ENCODE data around the gene GPER1. TPM values are rescaled to one million over a fixed set of nuclear protein-coding genes. Genes with fewer than 3 reads are reported as not detected.

Gene GPER1
- total and polyA plus RNA-seq, 4 donors = 2.9 to 23.1 (median 7.4) TPM

- Histone ChIP-seq H3K4me3 (ENCODE audit: low read depth in 1 of 3, low read length in 3 of 3) (no peak overlapping the region), H3K9me3 (ENCODE audit: control insufficient read depth in 4 of 4, low read length in 3 of 4) (no peaks in the 10 kb centered on the region), H3K27me3 (ENCODE audit: control insufficient read depth in 4 of 4, insufficient read depth in 4 of 4, low read length in 3 of 4) (no peaks in the 10 kb centered on the region), H3K9ac (ENCODE audit: low read depth in 1 of 2, low read length in 2 of 2) (no peak overlapping the region), H3K27ac (ENCODE audit: low read depth in 1 of 2, low read length in 2 of 2) (no peak overlapping the region), H3K36me3 (ENCODE audit: control insufficient read depth in 4 of 4, insufficient read depth in 3 of 4, low read depth in 1 of 4, low read length in 3 of 4) (no peaks in the 10 kb centered on the region), H3K4me1 (ENCODE audit: control insufficient read depth in 4 of 4, insufficient read depth in 4 of 4, low read length in 3 of 4) (peaks cover 0 to 5% (median 3%) of the 10 kb centered on the region in 4 donors)
- 97% methylated on average over 13 of the region's 13 CpGs for WGBS
- no peak for DNase-seq (ENCODE audit: low spot score)
- TF ChIP-seq YY1 (IDR thresholded peaks at IDR 0.05) = no peak
- no peak for TF ChIP-seq TAF1 (conservative IDR thresholded peaks at IDR 0.05)
- no peak for TF ChIP-seq CTCF (IDR thresholded peaks at IDR 0.05; ENCODE audit: low read depth, low read length, missing input control)
- no peak for TF ChIP-seq SP1 (IDR thresholded peaks at IDR 0.05)
- no peak for TF ChIP-seq EGR1 (IDR thresholded peaks at IDR 0.05; ENCODE audit: low read depth in 2 of 2)
- TF ChIP-seq RAD21 (IDR thresholded peaks at IDR 0.05) = no peak
- no peak for TF ChIP-seq FOXA2 (IDR thresholded peaks at IDR 0.05)
- TF ChIP-seq ZBTB33 (IDR thresholded peaks at IDR 0.05) = no peak
- no peak for TF ChIP-seq REST (IDR thresholded peaks at IDR 0.05)
- no peak for TF ChIP-seq JUND (IDR thresholded peaks at IDR 0.05)
- TF ChIP-seq RXRA (IDR thresholded peaks at IDR 0.05) = no peak
- no peak for TF ChIP-seq MAX (IDR thresholded peaks at IDR 0.05)
- TF ChIP-seq GABPA (IDR thresholded peaks at IDR 0.05 in 1 of 2, conservative IDR thresholded peaks at IDR 0.05 in 1 of 2) = no peak
Measured at GRCh38 chr7:1129431-1129830, 41.5 kb downstream of the GPER1 start.

GRCh38 chr7:1130021-1130990, 42.4 kb downstream of the GPER1 start:
- Histone ChIP-seq H3K27me3 (ENCODE audit: control insufficient read depth in 4 of 4, insufficient read depth in 4 of 4, low read length in 3 of 4) (no peaks in the 10 kb centered on the region), H3K4me3 (ENCODE audit: low read depth in 1 of 3, low read length in 3 of 3) (no peak overlapping the region), H3K27ac (ENCODE audit: low read depth in 1 of 2, low read length in 2 of 2) (no peak overlapping the region), H3K36me3 (ENCODE audit: control insufficient read depth in 4 of 4, insufficient read depth in 3 of 4, low read depth in 1 of 4, low read length in 3 of 4) (no peaks in the 10 kb centered on the region), H3K9ac (ENCODE audit: low read depth in 1 of 2, low read length in 2 of 2) (no peak overlapping the region), H3K9me3 (ENCODE audit: control insufficient read depth in 4 of 4, low read length in 3 of 4) (no peaks in the 10 kb centered on the region), H3K4me1 (ENCODE audit: control insufficient read depth in 4 of 4, insufficient read depth in 4 of 4, low read length in 3 of 4) (no peaks in the 10 kb centered on the region)
- WGBS = 96% methylated on average over 26 of the region's 26 CpGs
- no peak for DNase-seq (ENCODE audit: low spot score)
- TF ChIP-seq CTCF (IDR thresholded peaks at IDR 0.05; ENCODE audit: low read depth, low read length, missing input control) (no peak), JUND (IDR thresholded peaks at IDR 0.05) (no peak)
